ENCODE data around the gene CADPS.

CADPS gene

DNA sequence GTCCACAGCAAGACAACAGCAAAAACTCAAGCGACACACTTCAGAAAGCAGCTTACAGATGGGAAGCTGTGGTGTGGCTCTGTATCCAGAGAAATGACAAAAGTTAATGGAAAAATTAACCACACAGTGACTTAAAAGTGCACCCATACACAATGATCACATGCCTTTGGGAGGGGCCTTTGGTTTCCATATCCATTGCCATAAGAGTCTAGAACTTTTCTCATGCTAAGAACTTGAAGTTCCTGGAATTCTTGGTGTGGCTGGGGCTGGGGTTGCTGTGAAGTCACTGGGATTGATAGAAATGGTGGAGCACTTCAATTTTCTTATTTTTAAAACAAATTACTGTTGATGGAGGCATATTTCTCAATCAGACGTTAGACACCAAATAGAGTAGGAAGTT lies 393.3 kb downstream of the CADPS start:
- no peak for DNase-seq

- DNase-seq = no peak
Observed at GRCh38 chr3:62480056-62480455, 395.2 kb downstream of the CADPS start.

DNA sequence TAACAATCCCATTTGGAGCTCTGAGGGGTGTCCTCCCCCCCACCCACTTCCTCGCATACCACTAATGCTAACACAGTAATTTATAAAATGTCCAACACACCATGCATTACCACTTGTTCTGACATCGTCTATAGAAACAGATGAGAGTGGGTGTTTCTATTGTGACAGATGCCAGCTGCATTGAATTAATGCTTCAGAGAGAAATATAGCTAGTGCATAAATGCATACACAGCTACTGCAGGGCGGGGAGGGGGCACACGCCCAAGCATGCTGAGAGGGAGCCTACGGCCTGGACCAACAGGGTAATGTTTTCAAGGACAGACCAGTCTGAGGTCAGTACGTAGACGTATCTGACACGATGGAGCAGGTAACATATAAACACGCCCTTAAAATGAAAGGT lies 395.9 kb downstream of the CADPS start:
- DNase-seq = no peak

DNA sequence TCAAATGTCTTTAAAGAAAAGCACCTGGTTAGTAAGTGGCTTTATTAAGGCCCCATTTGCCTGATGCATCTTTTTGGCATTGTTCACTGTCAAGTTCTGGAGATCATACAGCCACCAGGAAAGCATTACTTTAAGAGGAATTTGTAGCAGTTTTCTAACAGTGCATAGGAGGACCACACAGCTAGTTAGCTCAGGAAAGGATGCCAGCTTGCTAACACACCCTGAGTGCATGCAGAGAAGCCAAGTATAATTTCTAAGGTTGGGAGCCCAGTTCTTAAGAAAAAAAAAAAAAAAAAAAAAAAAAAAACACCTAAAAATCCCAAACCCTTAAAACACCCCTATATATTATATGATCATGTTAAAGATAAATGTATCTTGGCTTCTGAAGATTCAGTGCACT lies 399.9 kb downstream of the CADPS start:
- no peak for DNase-seq

DNA sequence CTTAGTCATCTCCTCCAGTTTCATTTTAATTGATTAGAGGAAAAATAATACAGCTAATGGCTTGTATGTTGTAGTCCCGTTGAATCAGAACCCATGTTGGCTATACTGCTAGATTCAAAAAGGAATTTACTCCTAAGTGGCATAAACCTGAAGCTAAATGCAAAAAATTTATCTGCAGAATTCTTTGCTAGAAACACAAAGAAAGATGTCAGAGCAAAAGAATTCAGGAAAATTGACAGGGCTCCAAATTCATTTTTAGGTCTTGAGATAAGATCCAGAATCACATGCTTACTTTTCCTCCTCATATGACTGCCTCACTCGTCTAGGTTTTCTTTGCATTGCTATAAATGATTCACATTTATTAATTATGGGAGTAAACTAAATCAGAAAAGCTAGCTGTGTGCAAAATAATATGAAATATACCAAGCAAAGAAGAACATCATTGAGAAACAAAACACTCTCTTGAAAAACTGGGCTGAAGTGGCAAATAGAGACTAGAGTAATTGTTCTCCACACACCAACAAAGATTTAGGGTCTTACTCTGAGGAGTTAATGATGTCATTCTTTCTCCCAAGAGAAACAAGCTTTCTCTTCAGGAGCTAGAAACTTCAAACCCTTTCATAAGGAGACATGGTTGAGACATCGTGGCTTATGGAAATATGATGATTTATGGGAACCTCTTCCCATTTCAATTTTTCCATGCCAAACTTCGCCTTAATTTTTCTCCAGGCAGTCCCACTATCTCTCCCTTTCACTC lies 407.1 kb downstream of the CADPS start:
- no peak for DNase-seq

- no peak for DNase-seq
Observed at GRCh38 chr3:62462788-62463187, 412.4 kb downstream of the CADPS start.

DNA sequence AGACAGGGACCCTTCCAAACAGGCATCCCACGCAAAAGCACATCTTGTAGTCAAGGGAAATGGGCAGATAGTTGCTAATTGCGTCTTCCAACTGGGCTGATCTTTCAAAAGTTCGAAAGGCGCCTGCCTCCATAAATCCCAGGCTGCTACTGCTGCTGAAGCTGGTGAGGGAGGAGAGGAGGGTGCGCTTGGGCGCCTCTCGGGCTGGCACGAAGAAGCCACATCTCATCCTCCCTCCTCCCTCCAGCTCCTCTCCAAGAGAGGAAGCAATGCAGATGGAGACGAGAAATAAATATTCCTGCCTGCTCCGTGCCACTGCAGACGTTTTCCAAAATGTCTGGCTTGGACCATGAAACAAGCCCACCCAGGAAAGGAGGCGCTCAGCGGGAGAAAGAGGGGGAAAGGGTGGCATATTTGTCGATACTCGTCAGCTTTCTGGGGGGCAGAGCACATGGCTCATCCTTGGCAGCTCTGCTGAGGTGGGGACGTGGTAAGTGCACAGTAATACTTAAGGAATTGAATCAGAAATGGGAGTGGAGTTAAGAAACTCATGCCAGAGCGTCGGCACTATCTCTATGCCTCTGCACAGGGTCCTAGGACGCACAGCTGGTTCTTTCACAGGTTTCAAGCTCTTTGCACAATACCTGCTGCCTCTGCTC lies 413.0 kb downstream of the CADPS start:
- no peak for DNase-seq

GRCh38 chr3:62454916-62455315 lies 420.3 kb downstream of the CADPS start:
- no peak for DNase-seq

- DNase-seq = no peak
Observed at GRCh38 chr3:62453448-62453847, 421.8 kb downstream of the CADPS start.

DNA sequence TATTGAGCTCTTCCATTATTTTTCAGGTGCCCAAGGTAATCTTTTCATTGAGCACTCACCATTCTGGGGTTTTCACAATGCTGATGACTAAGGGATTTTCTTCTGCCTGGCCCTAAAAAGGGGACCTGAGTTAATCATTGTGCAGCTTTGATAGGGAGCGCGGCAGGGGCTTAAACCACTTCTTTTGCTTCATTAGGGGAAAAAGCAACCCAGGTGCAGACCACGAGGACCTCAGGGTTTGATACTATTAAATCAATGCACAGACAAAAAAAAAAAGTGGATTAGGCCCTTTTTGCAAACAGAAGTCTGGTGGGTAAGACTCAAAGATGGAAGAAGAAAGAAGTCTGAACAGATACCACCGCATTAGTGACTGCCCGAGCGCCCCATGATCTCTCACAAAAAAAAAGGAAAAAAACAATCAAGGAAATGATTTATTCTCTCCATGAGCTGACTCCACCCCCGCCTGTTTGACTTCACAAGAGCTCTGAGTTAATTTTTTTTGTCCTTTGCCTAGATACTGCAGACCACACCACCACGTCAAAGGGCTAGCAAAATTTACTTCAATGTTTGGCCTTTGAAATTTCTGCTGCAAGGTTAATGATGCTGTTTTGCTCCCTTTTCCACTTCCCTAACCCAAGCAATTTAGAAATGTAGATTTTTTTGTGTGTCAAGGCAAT lies 423.9 kb downstream of the CADPS start:
- no peak for DNase-seq

- DNase-seq = no peak
Observed at GRCh38 chr3:62446337-62446940, 428.8 kb downstream of the CADPS start.

DNA sequence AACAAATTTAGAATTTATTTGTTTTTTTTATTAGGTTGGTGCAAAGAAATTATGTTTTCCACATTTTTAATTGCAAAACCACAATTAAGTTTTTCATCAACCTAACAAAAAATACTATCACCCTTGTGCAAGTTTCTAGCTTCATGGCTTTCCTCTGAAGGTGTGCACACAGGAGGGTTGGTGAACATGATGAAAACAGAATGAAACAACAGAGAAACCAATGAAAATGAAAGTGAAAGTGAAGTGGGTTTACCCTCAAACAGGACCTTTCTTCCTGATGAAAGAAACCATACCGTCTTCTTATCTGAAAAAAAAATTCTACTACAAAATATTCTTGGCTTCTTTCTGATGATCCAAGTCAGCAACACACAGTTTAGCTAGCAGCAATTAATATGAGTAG lies 429.9 kb downstream of the CADPS start:
- no peak for DNase-seq

DNA sequence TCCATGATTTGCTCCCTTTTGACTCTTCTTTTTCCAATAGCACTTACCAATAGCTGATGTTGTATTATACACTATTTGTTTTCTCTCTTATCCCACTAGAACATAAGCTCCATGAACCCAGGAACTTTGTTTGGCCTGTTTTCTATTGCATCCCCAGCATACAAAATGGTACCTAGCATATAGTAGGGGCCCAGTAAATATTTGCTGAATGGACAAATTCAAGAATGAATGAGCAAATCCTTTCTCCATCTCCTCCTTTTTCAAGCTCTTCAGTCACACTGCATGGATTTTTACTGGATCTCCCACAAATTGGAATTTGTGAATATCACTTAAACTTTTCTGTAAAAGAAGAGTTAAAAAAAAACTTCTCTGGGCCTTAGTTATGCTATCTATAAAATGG lies 435.2 kb downstream of the CADPS start:
- no peak for DNase-seq

- DNase-seq = no peak
Observed at GRCh38 chr3:62439176-62439813, 435.9 kb downstream of the CADPS start.

GRCh38 chr3:62436785-62437184 lies 438.4 kb downstream of the CADPS start:
- DNase-seq = no peak

- DNase-seq = no peak
Observed at GRCh38 chr3:62433396-62433795, 441.8 kb downstream of the CADPS start.

DNA sequence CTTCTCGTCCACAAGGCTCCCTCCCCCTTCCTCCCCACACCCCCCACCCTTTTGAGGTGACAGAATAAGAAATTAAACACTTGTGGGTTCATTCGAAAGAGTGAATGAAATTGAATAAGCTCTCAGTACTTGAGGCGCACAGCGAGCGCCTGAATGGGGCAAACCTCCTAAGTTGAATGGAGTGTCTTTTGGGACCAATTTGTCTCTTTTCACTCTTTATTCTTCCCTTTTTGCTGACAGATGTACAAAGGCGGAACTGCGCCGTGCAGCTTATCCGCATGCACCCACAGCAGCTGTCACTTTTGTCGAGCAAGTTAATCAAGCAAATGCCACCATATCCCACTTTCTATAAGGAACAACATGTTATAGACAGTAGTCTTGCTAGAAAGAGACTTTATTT lies 454.0 kb downstream of the CADPS start:
- no peak for DNase-seq

DNA sequence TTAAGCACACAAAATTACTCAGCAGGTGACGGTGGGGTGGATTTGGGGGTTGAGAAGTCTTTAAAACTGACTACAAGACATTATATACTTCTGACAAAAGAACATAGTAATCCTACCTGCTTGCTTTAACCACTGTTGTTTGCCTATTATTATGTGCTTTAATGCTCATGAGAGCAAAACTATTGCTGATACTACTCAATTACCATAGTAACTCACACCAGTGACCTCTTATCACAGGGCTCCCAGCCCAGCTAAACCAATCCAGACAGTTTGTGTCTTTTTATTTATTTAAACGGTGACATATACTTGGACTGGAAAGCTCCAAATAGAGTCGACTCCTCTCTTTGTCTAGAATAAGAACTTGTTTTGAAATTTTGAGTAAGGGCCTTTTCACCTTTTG lies 459.1 kb downstream of the CADPS start:
- no peak for DNase-seq

- DNase-seq = peak; percentile 58
Observed at GRCh38 chr3:62415312-62415801, 459.9 kb downstream of the CADPS start.

DNA sequence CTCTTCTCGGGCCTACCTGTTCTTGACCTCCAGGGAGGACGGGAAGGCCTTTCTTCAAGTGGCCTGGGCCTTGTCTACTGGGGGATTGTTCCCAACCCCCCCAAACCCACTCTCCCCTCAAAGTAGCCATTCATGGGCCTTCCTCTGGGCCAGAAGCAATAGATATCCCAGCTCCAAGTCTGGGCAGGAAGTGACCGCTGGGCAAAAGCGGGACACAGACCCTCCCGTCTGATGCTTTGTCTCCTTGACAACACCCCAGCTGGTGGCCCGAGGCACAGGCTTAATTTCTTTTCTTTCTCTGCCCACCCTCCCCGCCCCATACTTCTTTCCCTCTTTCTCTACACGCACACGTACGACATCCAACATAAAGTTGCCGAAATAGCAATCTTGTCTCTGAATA lies 460.4 kb downstream of the CADPS start:
- no peak for DNase-seq

DNA sequence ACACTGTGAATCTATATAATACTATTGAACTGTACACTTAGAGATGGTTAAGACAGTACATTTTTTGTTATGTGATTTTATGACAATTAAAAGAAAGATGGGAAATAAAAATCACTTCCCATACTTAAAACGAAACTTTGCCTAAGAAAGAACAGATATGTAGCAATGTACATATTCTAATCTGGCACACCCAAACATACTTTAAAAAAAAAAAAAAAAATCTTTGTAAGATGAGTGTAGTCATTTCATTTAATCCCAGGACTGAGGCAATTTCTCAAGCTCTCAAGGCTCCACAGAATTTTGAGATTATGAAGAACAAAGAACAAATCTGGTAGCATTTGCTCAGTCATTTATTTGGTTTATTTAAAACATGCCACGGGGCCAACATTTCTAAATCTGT lies 461.5 kb downstream of the CADPS start:
- DNase-seq = no peak

GRCh38 chr3:62406945-62407344 lies 468.3 kb downstream of the CADPS start:
- no peak for DNase-seq

DNA sequence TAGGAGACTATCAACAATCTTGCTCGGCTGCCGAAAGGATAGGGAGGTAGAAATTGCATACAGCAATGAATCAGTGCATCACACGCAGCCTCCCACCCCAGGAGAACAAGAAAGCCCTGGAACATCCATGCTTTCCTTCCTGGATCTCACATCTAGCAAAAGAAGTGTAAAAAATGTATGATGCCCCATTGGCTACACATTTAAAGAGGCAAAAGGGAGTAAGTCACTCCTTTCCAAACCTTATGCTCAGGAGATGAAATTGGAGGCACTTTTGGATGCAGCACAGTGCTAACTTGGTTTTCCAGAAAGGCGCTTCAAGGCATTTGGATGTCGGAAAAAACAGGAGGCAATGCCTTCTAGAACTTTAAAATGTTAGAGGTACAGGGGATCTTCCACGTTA lies 469.6 kb downstream of the CADPS start:
- no peak for DNase-seq

All from NCI-H1417 treated with DMSO at 0.1 percent for 48 hours (cell line).